ENCODE results near the gene TTC7B.
A peak's percentile ranks its signal among the peaks of the same experiment; 100 is the strongest.

The TTC7B gene

GRCh38 chr14:90517076-90517841, 299.0 kb downstream of the TTC7B start:
- no peak for DNase-seq

DNA sequence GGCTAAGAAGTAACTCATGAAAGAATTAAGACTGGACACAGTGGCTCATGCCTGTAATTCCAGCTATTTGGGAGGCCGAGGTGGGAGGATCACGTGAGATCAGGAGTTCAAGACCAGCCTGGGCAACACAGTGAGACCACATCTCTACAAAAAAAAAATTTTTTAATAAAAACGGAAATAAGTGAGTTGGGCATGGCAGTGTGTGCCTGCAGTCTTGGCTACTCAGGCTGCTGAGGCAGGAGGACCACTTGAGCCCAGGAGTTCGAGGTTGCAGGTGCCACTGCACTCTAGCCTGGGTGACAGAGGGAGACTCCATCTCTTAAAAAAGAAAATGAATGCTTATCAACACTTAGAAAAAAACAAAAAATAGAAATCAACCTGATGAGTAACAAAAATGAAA, 301.7 kb downstream of the TTC7B start:
- DNase-seq = no peak

- peak; percentile 81 for DNase-seq
Observed at GRCh38 chr14:90514015-90514398, 302.2 kb downstream of the TTC7B start.

DNA sequence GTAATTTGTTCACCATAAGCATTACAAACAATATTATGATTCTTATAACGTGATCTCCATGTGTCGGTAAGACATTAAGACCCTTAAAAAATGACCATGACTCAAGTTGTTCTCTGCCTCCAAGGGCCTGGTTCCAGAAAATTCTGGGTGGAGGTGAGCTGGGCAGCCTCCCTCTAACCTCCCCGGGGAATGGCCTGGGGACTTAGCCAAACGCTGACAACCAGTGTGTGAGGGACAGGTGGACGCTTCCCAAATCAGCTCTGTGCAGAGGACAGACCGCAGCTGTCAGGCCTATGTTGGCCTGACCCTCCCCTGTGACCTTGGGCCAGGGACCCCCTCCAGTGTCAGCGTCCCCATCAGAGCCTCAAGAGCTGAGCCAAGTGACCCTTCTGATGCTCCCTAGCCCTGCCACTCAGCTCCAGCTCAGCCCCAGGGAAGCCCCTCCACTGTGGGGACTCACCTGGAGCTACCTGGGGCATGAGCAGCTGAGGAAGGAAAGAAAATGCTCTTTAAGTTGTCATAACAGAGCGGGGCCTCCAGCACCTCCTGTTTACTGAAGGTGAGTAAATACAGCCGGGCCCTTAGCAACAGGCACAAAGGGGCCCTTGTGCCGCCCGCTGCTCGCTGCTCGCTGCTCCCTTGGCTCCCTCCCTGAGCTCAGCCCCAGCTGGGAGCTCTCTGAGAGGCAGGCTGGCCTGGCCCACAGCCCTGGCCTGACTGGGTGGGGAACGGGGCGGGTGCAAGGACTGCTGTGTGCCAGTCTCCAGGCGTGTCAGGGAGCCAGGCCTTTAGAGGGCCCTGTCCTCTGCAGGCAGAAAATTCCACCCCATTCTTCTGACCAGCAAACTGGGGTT, 302.8 kb downstream of the TTC7B start:
- DNase-seq = peak; percentile 95

GRCh38 chr14:90512329-90512991, 303.8 kb downstream of the TTC7B start:
- DNase-seq = no peak

- no peak for DNase-seq
Observed at GRCh38 chr14:90511795-90512328, 304.4 kb downstream of the TTC7B start.

GRCh38 chr14:90511252-90511651, 305.0 kb downstream of the TTC7B start:
- no peak for DNase-seq

GRCh38 chr14:90510159-90510558, 306.1 kb downstream of the TTC7B start:
- no peak for DNase-seq

GRCh38 chr14:90509403-90509802, 306.8 kb downstream of the TTC7B start:
- no peak for DNase-seq

DNA sequence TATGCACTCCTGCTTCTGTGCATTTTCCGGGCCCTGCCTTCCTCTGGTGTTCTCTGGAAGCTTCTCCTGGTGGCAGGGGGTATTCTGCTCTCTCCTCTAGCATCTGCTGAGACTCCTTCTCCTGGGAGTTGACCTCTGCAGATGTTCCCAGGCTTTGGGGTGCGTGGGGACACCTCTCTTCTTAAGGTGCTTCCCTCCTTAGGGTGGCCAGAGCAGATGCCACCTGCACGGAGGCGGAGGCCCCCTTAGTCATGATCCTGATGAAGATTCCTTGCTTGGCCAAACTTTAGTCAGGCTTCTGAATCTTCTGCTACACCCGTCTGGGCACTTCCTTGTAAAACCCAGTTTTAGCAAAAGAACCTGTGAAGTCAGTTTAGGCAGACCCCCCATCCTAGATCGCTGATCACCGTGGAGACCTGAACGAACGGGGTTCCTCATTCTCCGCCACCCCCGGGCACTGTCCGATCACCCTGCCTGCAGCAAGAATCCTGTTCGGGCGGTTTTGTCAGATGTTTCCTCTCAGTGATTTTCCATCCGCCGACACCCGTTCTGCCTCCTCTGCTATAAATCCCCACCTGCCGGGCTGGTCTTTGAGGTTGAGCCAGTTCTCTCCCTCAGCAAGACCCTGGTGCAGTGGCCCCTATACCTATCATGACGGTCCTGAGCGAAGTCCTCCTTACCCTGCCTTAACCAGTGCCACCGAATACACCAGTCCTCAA, 307.5 kb downstream of the TTC7B start:
- DNase-seq = no peak

DNA sequence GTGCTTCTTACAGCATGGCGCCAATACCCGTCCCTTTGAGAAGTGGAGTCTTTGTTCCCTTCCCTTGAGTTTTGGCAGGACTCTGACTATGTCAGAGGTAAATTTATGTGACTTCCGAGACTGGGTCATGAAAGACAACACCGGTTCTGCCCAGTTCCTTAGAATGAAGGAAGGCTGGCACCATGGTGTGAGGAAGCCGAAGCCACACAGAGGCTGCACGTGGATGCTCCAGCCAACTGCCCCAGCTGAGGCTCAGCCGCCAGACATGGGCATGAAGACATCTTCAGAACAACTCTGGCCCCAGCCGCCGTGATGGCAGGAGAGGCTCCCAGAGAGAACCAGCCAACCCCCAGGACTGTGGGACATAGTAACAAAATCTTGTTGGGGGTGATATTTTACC, 308.2 kb downstream of the TTC7B start:
- no peak for DNase-seq

DNA sequence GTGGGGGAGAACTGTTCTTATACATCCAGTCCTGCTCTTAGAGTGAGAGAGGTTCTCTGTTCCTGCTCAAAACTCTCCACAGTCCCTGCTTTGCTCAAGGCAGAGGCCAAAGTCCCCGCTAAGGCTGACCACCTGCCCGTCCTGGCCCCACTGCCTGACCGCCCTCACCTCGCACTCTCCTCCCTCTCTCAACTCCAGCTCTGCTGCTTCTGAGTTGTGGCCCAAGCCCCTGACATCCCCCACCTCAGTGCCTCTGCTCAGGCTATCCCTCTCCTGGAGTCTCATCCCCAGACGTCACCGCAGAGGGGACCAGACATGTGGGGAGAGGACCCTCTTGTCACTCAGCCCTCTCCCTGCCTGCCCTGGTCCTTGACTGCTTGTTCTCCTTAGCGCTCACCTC, 308.8 kb downstream of the TTC7B start:
- no peak for DNase-seq

DNA sequence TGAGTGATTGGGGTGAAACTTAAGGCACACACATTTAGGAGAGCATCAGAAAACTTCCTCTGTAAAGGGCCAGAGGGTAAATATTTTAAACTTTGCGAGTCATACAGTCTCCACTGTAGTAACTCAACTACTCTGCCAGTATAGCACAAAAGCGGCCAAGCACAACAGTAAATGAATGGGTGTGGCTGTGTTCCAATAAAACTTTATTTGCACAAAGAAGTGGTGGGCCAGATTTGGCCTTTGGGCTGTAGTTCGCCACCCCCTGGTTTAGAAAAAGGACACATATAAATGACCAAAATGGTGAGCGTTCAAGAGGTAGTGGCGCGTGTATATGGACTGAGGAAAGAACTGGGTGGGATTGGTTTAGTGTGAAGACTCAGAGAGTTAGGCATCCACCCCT, 309.5 kb downstream of the TTC7B start:
- DNase-seq = no peak

- DNase-seq = no peak
Observed at GRCh38 chr14:90505531-90505930, 310.7 kb downstream of the TTC7B start.

DNA sequence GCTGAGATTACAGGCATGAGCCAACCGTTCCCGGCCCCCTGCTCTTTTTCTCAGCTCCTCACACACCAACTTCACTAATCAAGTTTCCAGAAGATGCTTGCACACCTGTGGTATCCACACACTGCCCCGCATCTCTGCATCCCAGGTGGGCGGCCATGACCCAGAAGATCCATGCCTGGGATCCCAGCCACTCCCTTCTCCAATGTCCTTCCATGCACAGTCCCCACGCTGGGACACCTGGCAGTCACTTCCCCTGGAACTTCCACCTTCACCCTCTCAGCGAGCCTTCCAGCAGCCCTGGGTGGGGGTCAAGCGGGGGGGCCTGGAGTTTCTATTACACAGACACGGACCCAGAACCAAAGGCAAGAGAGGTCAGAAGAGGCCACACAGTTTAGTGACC, 311.6 kb downstream of the TTC7B start:
- no peak for DNase-seq

GRCh38 chr14:90503582-90503981, 312.6 kb downstream of the TTC7B start:
- no peak for DNase-seq

DNA sequence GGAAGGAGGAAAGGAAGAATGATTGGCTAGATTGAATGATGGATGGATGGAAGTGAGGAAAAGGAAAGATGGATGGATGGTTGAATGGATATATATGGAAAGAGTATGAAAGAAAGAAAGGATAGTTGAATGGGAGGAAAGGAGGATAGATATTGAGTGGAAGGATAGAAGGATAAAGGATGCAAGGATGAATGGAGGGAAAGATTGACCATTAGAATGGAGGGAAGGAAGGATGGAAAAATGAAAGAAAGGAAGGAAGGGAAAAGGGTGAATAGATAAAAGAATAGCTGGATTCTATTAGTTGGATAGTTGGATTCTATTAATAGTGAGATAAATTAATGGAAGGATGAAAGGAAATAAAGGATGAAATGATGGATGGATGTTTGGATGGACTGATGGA, 313.5 kb downstream of the TTC7B start:
- no peak for DNase-seq

- no peak for DNase-seq
Observed at GRCh38 chr14:90500665-90501370, 315.4 kb downstream of the TTC7B start.

GRCh38 chr14:90499908-90500664, 316.1 kb downstream of the TTC7B start:
- no peak for DNase-seq

DNA sequence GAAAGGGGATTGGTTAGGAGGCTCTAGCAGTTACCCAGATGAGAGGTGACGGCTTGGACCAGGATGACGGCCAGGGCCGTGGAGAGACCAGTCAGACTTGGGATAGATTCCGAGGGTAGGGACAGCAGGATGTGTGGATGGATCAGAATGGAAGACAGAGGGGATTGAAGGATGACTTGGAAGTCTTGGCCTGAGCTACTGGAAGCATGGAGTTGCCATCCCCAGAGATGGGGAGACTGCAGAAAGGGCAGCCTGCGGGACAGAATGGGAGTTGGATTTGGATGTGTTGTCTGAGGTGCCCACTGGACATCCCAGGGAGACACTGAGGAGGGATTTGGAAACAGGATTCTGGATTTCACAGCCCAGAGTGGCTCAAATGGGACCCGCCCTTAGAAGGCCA, 317.1 kb downstream of the TTC7B start:
- no peak for DNase-seq

DNA sequence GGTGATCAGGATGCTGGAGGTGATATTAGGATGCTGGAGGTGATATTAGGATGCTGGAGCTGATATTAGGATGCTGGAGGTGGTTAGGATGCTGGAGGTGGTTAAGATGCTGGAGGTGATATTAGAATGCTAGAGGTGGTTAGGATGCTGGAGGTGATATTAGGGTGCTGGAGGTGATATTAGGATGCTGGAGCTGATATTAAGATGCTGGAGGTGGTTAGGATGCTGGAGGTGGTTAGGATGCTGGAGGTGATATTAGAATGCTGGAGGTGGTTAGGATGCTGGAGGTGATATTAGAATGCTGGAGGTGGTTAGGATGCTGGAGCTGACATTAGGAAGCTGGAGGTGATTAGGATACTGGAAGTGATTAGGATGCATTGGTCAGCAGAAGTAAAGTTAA, 318.0 kb downstream of the TTC7B start:
- no peak for DNase-seq

All from NCI-H1417 treated with DMSO at 0.1 percent for 48 hours (cell line).